HEK293 (cell line): Measurements from ENCODE around the gene TIAM2.

Source experiments
- CTCF ChIA-PET: fragments of 350-600 bp; formaldehyde crosslinking; extraction: SDS; loops from one replicate; lab custom pipeline; 2021; ENCODE audit warnings: antibody characterized with exemption; lab: Yijun Ruan, JAX
- POLR2A ChIA-PET: fragments of 300-600 bp; formaldehyde crosslinking; extraction: SDS; loops from one replicate; lab custom pipeline; 2020; ENCODE audit warnings: antibody characterized with exemption, inconsistent platforms; lab: Yijun Ruan, JAX
- H3K27ac ChIP-seq: fragments of 200-500 bp; sonication (Bioruptor generic); 2 replicates; pipeline ENCODE4 v1.5.1; 2014; ENCODE audit warnings: low read depth, low read length, control low read depth, inconsistent platforms; ENCODE audit errors: extremely low read depth
- H3K36me3 ChIP-seq, 2 experiments: fragments of 200-500 bp in 1 of 2; sonication (Bioruptor generic) in 1 of 2; 1 replicate in 1 of 2; 2 replicates in 1 of 2; pipeline ENCODE4 v1.5.1; 2014 to 2017; ENCODE audit warnings: inconsistent platforms in 2 of 2, low read length in 2 of 2; ENCODE audit not compliant: control insufficient read depth in 2 of 2, insufficient read depth in 1 of 2
- H3K4me1 ChIP-seq: fragments of 200-500 bp; sonication (Bioruptor generic); 2 replicates; pipeline ENCODE4 v1.5.1; 2014; ENCODE audit warnings: mild to moderate bottlenecking, low read length, inconsistent platforms; ENCODE audit not compliant: control insufficient read depth, insufficient read depth
- H3K4me3 ChIP-seq: 2 replicates; pipeline ENCODE4 v1.5.1; 2011; ENCODE audit warnings: low read depth, mild to moderate bottlenecking, control low read depth, low read length, moderate library complexity
- H3K9me3 ChIP-seq: fragments of 200-500 bp; sonication (Bioruptor generic); 2 replicates; pipeline ENCODE4 v1.5.1; 2014; ENCODE audit warnings: low read depth, low read length, inconsistent platforms; ENCODE audit not compliant: control insufficient read depth, insufficient read depth
- ELK4 ChIP-seq: IDR thresholded peaks from 2 replicates; pipeline ENCODE4 v1.6.1; 2011; ENCODE audit warnings: mild to moderate bottlenecking, low read depth, low read length, borderline replicate concordance
- INSM2 ChIP-seq: fragments of 450-650 bp; formaldehyde crosslinking; IDR thresholded peaks from 2 replicates; pipeline ENCODE4 v1.5.1; 2016; ENCODE audit warnings: missing biosample characterization, missing genetic modification characterization
- REST ChIP-seq: fragments of 450-650 bp; formaldehyde crosslinking; IDR thresholded peaks from 2 replicates; pipeline ENCODE4 v1.5.1; 2016; ENCODE audit warnings: missing biosample characterization, missing genetic modification characterization
- SETDB1 ChIP-seq: IDR thresholded peaks from one replicate; pipeline ENCODE4 v1.6.1; 2017; ENCODE audit warnings: mild to moderate bottlenecking, low read length, moderate library complexity, mixed read lengths; ENCODE audit not compliant: insufficient read length
- TCF7L2 ChIP-seq: IDR thresholded peaks from 2 replicates; pipeline ENCODE4 v1.6.1; 2011; ENCODE audit warnings: low read depth, mild to moderate bottlenecking, inconsistent platforms, low read length, moderate library complexity, borderline replicate concordance
- ZBTB26 ChIP-seq: fragments of 450-650 bp; formaldehyde crosslinking; optimal IDR thresholded peaks from 2 replicates; pipeline ENCODE3; 2016; ENCODE audit warnings: missing biosample characterization, mild to moderate bottlenecking, missing genetic modification characterization
- ZBTB6 ChIP-seq: fragments of 450-650 bp; formaldehyde crosslinking; IDR thresholded peaks from 2 replicates; pipeline ENCODE4 v1.5.1; 2017; ENCODE audit warnings: missing biosample characterization, missing genetic modification characterization
- ZIC2 ChIP-seq: fragments of 450-650 bp; formaldehyde crosslinking; IDR thresholded peaks from 2 replicates; pipeline ENCODE4 v1.5.1; 2016; ENCODE audit warnings: missing biosample characterization, missing genetic modification characterization
- ZNF121 ChIP-seq: fragments of 450-650 bp; formaldehyde crosslinking; IDR thresholded peaks from 2 replicates; pipeline ENCODE4 v1.5.1; 2016; ENCODE audit warnings: missing biosample characterization, missing genetic modification characterization
- ZNF155 ChIP-seq: fragments of 450-650 bp; formaldehyde crosslinking; IDR thresholded peaks from 2 replicates; pipeline ENCODE4 v1.5.1; 2016; ENCODE audit warnings: missing biosample characterization, missing genetic modification characterization
- ZNF169 ChIP-seq: fragments of 450-650 bp; formaldehyde crosslinking; IDR thresholded peaks from 2 replicates; pipeline ENCODE4 v1.5.1; 2016; ENCODE audit warnings: missing biosample characterization, missing genetic modification characterization
- ZNF174 ChIP-seq: fragments of 450-650 bp; formaldehyde crosslinking; IDR thresholded peaks from 2 replicates; pipeline ENCODE4 v1.5.0; 2017; ENCODE audit warnings: missing biosample characterization, mild to moderate bottlenecking, missing genetic modification characterization
- ZNF18 ChIP-seq: fragments of 450-650 bp; formaldehyde crosslinking; IDR thresholded peaks from 2 replicates; pipeline ENCODE4 v1.5.1; 2016; ENCODE audit warnings: missing biosample characterization, missing genetic modification characterization
- ZNF280D ChIP-seq: fragments of 450-650 bp; formaldehyde crosslinking; IDR thresholded peaks from 2 replicates; pipeline ENCODE4 v1.5.1; 2016; ENCODE audit warnings: missing biosample characterization, missing genetic modification characterization
- ZNF37A ChIP-seq: fragments of 450-650 bp; IDR thresholded peaks from 2 replicates; pipeline ENCODE4 v1.5.1; 2018; ENCODE audit warnings: missing biosample characterization, missing genetic modification characterization
- ZNF530 ChIP-seq: fragments of 450-650 bp; formaldehyde crosslinking; IDR thresholded peaks from 2 replicates; pipeline ENCODE4 v1.5.1; 2016; ENCODE audit warnings: low read depth, missing biosample characterization, missing genetic modification characterization
- ZNF580 ChIP-seq: fragments of 450-650 bp; formaldehyde crosslinking; IDR thresholded peaks from 2 replicates; pipeline ENCODE4 v1.5.1; 2016; ENCODE audit warnings: missing biosample characterization, missing genetic modification characterization
- ZNF610 ChIP-seq: fragments of 450-650 bp; formaldehyde crosslinking; IDR thresholded peaks from 2 replicates; pipeline ENCODE4 v1.5.1; 2016; ENCODE audit warnings: missing biosample characterization, missing genetic modification characterization, borderline replicate concordance
- ZNF621 ChIP-seq: fragments of 450-650 bp; formaldehyde crosslinking; IDR thresholded peaks from 2 replicates; pipeline ENCODE4 v1.5.1; 2017; ENCODE audit warnings: missing biosample characterization, missing genetic modification characterization
- ZNF777 ChIP-seq: fragments of 450-650 bp; formaldehyde crosslinking; IDR thresholded peaks from 2 replicates; pipeline ENCODE4 v1.5.1; 2017; ENCODE audit warnings: missing biosample characterization, missing genetic modification characterization, borderline replicate concordance

Gene TIAM2

GRCh38 chr6:155232848-155233247 lies 237.7 kb downstream of the TIAM2 start:
- no peaks in the 10 kb centered on the region for H3K36me3 ChIP-seq
- H3K9me3 ChIP-seq = no peaks in the 10 kb centered on the region
- TF ChIP-seq ZBTB26 (tag by site-specific recombination) = no peak
- TF ChIP-seq INSM2 (tag by site-specific recombination) = no peak
- TF ChIP-seq ZNF610 = no peak
- TF ChIP-seq ZBTB6 (tag by site-specific recombination) = no peak
- TF ChIP-seq SETDB1 = no peak
- TF ChIP-seq ZNF121 = no peak
- TF ChIP-seq TCF7L2 = no peak
- no peak for TF ChIP-seq ZNF621
- no peak for TF ChIP-seq ZNF37A (tag by site-specific recombination)
- TF ChIP-seq ZNF18 (tag by site-specific recombination) = no peak
- TF ChIP-seq ZNF280D = no peak
- TF ChIP-seq REST (tag by site-specific recombination) = no peak
- TF ChIP-seq ELK4 = no peak
- no peak for TF ChIP-seq ZNF777
- TF ChIP-seq ZNF169 (tag by site-specific recombination) = no peak
- TF ChIP-seq ZNF580 (tag by site-specific recombination) = no peak
- TF ChIP-seq ZNF174 (tag by site-specific recombination) = no peak
- TF ChIP-seq ZNF530 (tag by site-specific recombination) = no peak
- TF ChIP-seq ZNF155 (tag by site-specific recombination) = no peak
- TF ChIP-seq ZIC2 = no peak
- no peak overlapping the region for H3K27ac ChIP-seq
- H3K4me3 ChIP-seq = no peak overlapping the region
- POLR2A ChIA-PET = no interaction called here
- no peaks in the 10 kb centered on the region for H3K4me1 ChIP-seq
- CTCF ChIA-PET = interaction anchor here (1.6 kb wide), 1 partner anchor 15 kb away, joined by 4 read pairs; no protein-coding TSS in a partner anchor
